HL-60 (cell line): Measurements from ENCODE around the gene DNAH17.
"Not testable (repeated sequence)": the region's sequence is repeated elsewhere in the genome, so short reads cannot be mapped to it uniquely, and the experiment has no call there.

ENCODE experiments used
- DNase-seq, 2 experiments: peaks; one replicate each; pipeline ENCODE4 v3.0.0-alpha.2; 2010 to 2020; ENCODE audit warnings: low read depth in 1 of 2, low spot score in 1 of 2
- H3K27ac ChIP-seq: fragments of 250-450 bp; sonication (Bioruptor Pico); replicated peaks from 2 replicates; pipeline ENCODE4 v1.5.1; 2020; ENCODE audit warnings: mild to moderate bottlenecking, moderate library complexity
- H3K27me3 ChIP-seq: fragments of 250-450 bp; sonication (Bioruptor Pico); 2 replicates; pipeline ENCODE4 v1.5.1; 2021; ENCODE audit warnings: mild to moderate bottlenecking, moderate library complexity; ENCODE audit not compliant: insufficient read depth, poor library complexity, severe bottlenecking
- H3K4me3 ChIP-seq: replicated peaks from 2 replicates; pipeline ENCODE4 v1.5.1; 2011; ENCODE audit warnings: mild to moderate bottlenecking, control low read depth, low read length; ENCODE audit not compliant: insufficient read depth
- CTCF ChIP-seq: IDR thresholded peaks from one replicate; pipeline ENCODE4 v1.5.1; 2011; ENCODE audit warnings: low read length, control low read depth, inconsistent platforms; ENCODE audit not compliant: insufficient read depth
- GABPA ChIP-seq: IDR thresholded peaks from 2 replicates; pipeline ENCODE4 v1.6.1; 2012; ENCODE audit warnings: low read depth
- POLR2AphosphoS5 ChIP-seq: IDR thresholded peaks from 2 replicates; pipeline ENCODE4 v1.6.1; 2012; ENCODE audit warnings: low read depth
- REST ChIP-seq: IDR thresholded peaks from 2 replicates; pipeline ENCODE4 v1.6.1; 2012; ENCODE audit warnings: low read depth; ENCODE audit not compliant: insufficient replicate concordance
- SPI1 ChIP-seq: IDR thresholded peaks from 2 replicates; pipeline ENCODE4 v1.6.1; 2012; ENCODE audit warnings: low read depth, mild to moderate bottlenecking, borderline replicate concordance

DNAH17 gene

GRCh38 chr17:78468366-78468765 lies 108.8 kb downstream of the DNAH17 start:
- TF ChIP-seq REST, result no peak
- TF ChIP-seq SPI1, result no peak
- no peak for TF ChIP-seq GABPA
- TF ChIP-seq CTCF, result no peak
- no peak for TF ChIP-seq POLR2AphosphoS5
- no peak for DNase-seq
- Histone ChIP-seq H3K27ac (no peak overlapping the region), H3K27me3 (no peaks in the 10 kb centered on the region), H3K4me3 (no peak overlapping the region)

GRCh38 chr17:78466786-78467715 lies 110.1 kb downstream of the DNAH17 start:
- no peak for TF ChIP-seq GABPA
- no peak for TF ChIP-seq POLR2AphosphoS5
- TF ChIP-seq CTCF, result no peak
- no peak for TF ChIP-seq SPI1
- TF ChIP-seq REST, result no peak
- Histone ChIP-seq H3K27me3 (no peaks in the 10 kb centered on the region), H3K4me3 (no peak overlapping the region), H3K27ac (no peak overlapping the region)
- DNase-seq, result no peak

GRCh38 chr17:78466109-78466785 lies 110.9 kb downstream of the DNAH17 start:
- not testable (repeated sequence) for H3K27ac ChIP-seq, H3K27me3 ChIP-seq, H3K4me3 ChIP-seq, DNase-seq

GRCh38 chr17:78462148-78462547 lies 115.0 kb downstream of the DNAH17 start:
- no peak for DNase-seq
- TF ChIP-seq SPI1 (no peak), REST (no peak), POLR2AphosphoS5 (no peak), CTCF (no peak), GABPA (no peak)
- H3K27me3 ChIP-seq, result no peaks in the 10 kb centered on the region
- no peak overlapping the region for H3K4me3 ChIP-seq
- no peak overlapping the region for H3K27ac ChIP-seq
